Neuronal stem cell (in vitro differentiated cells): ENCODE measurements around the gene GRK6.
A peak's percentile ranks its signal among the peaks of the same experiment; 100 is the strongest.

Experiments used
- DNase-seq: peaks from one replicate; pipeline ENCODE4 v3.0.0-alpha.2; 2013; ENCODE audit warnings: low spot score
- H2AFZ ChIP-seq: one replicate; pipeline ENCODE4 v1.6.1; 2013; ENCODE audit warnings: mild to moderate bottlenecking, low read length, inconsistent platforms
- H2AK5ac ChIP-seq: 2 replicates; pipeline ENCODE4 v1.6.1; 2013; ENCODE audit warnings: low read depth, mild to moderate bottlenecking, inconsistent platforms, low read length, moderate library complexity, mixed read lengths
- H2BK120ac ChIP-seq: 2 replicates; pipeline ENCODE4 v1.6.1; 2013; ENCODE audit warnings: low read depth, mild to moderate bottlenecking, inconsistent platforms, low read length, moderate library complexity, mixed read lengths
- H2BK12ac ChIP-seq: one replicate; pipeline ENCODE4 v1.6.1; 2013; ENCODE audit warnings: low read length, inconsistent platforms
- H2BK15ac ChIP-seq: 2 replicates; pipeline ENCODE4 v1.6.1; 2013; ENCODE audit warnings: mild to moderate bottlenecking, low read length, inconsistent platforms, mixed read lengths
- H2BK5ac ChIP-seq: one replicate; pipeline ENCODE4 v1.6.1; 2013; ENCODE audit warnings: inconsistent platforms, mild to moderate bottlenecking, low read length, moderate library complexity
- H3K14ac ChIP-seq: one replicate; pipeline ENCODE4 v1.6.1; 2013; ENCODE audit warnings: low read length, inconsistent platforms
- H3K18ac ChIP-seq: 2 replicates; pipeline ENCODE4 v1.6.1; 2013; ENCODE audit warnings: low read length, inconsistent platforms
- H3K23ac ChIP-seq: 2 replicates; pipeline ENCODE4 v1.6.1; 2013; ENCODE audit warnings: low read depth, mild to moderate bottlenecking, mixed read lengths, low read length, inconsistent platforms; ENCODE audit not compliant: poor library complexity
- H3K27ac ChIP-seq: replicated peaks from 3 replicates; pipeline ENCODE4 v1.5.1; 2013; ENCODE audit warnings: low read length, inconsistent platforms
- H3K27me3 ChIP-seq, 3 experiments: 2 replicates each; pipeline ENCODE4 v1.6.1; 2013; ENCODE audit warnings: low read length in 3 of 3, mild to moderate bottlenecking in 2 of 3, inconsistent platforms in 1 of 3, low read depth in 1 of 3, mixed read lengths in 1 of 3, moderate library complexity in 1 of 3; ENCODE audit not compliant: control insufficient read depth in 3 of 3, insufficient read depth in 3 of 3
- H3K36me3 ChIP-seq, 2 donors: replicated peaks in 1 of 2; 2 replicates each; pipeline ENCODE4 v1.6.1; 2013; ENCODE audit warnings: low read length in 2 of 2; ENCODE audit not compliant: control insufficient read depth in 2 of 2, insufficient read depth in 2 of 2
- H3K4ac ChIP-seq: 2 replicates; pipeline ENCODE4 v1.6.1; 2013; ENCODE audit warnings: inconsistent platforms, mild to moderate bottlenecking, low read length, moderate library complexity
- H3K4me1 ChIP-seq, 2 donors: 1 replicate in 1 of 2; 2 replicates in 1 of 2; pipeline ENCODE4 v1.6.1; 2013; ENCODE audit warnings: low read length in 2 of 2, low read depth in 1 of 2; ENCODE audit not compliant: control insufficient read depth in 2 of 2, insufficient read depth in 1 of 2
- H3K4me2 ChIP-seq: one replicate; pipeline ENCODE4 v1.6.1; 2013; ENCODE audit warnings: mild to moderate bottlenecking, low read length, inconsistent platforms; ENCODE audit not compliant: insufficient read depth, poor library complexity, severe bottlenecking
- H3K4me3 ChIP-seq, 2 donors: 2 replicates each; pipeline ENCODE4 v1.5.1; 2013; ENCODE audit warnings: low read length in 2 of 2, mild to moderate bottlenecking in 2 of 2, inconsistent platforms in 1 of 2, moderate library complexity in 1 of 2
- H3K79me1 ChIP-seq: one replicate; pipeline ENCODE4 v1.6.1; 2013; ENCODE audit warnings: low read depth, mild to moderate bottlenecking, inconsistent platforms, low read length, moderate library complexity
- H3K9ac ChIP-seq: one replicate; pipeline ENCODE4 v1.6.1; 2013; ENCODE audit warnings: mild to moderate bottlenecking, low read depth, low read length, inconsistent platforms; ENCODE audit not compliant: poor library complexity
- H3K9me3 ChIP-seq, 2 donors: replicated peaks in 1 of 2; 2 replicates each; pipeline versions ENCODE3 to v1.6.1; 2013; ENCODE audit warnings: low read length in 2 of 2, mild to moderate bottlenecking in 2 of 2, inconsistent platforms in 1 of 2, low read depth in 1 of 2, mixed read lengths in 1 of 2, moderate library complexity in 1 of 2; ENCODE audit not compliant: control insufficient read depth in 2 of 2, insufficient read depth in 1 of 2
- H4K8ac ChIP-seq: one replicate; pipeline ENCODE4 v1.6.1; 2013; ENCODE audit warnings: low read depth, mild to moderate bottlenecking, inconsistent platforms, low read length, moderate library complexity
- H4K91ac ChIP-seq: one replicate; pipeline ENCODE4 v1.6.1; 2013; ENCODE audit warnings: low read length, low read depth, mild to moderate bottlenecking, inconsistent platforms; ENCODE audit not compliant: poor library complexity
- WGBS, 2 donors: extraction: QIAGEN DNeasy Blood & Tissue Kit; methylation state at CpG; one replicate each; pipeline ENCODE4 v1.1.7; 2013; ENCODE audit warnings: missing lambda C conversion rate in 2 of 2, mixed read lengths in 1 of 2; ENCODE audit not compliant: insufficient read length in 2 of 2, insufficient replicate concordance in 1 of 2; ENCODE audit errors: extremely low coverage in 2 of 2; 5-methylcytosine and 5-hydroxymethylcytosine counted together

Gene GRK6

GRCh38 chr5:177440990-177441780 lies 14.7 kb downstream of the GRK6 start:
- no peak overlapping the region for H4K91ac ChIP-seq
- H3K23ac ChIP-seq: no peak overlapping the region
- no peak overlapping the region for H2BK15ac ChIP-seq
- no peak overlapping the region for H3K4ac ChIP-seq
- peaks cover 2% of the 10 kb centered on the region for H3K79me1 ChIP-seq
- peak overlapping the region; percentile 27 for H2BK120ac ChIP-seq
- peaks cover 18 to 63% of the 10 kb centered on the region in 2 donors for H3K36me3 ChIP-seq
- peaks cover 6 to 12% of the 10 kb centered on the region in 2 donors for H3K4me1 ChIP-seq
- H3K27me3 ChIP-seq: no peaks in the 10 kb centered on the region
- peak overlapping the region; percentile 3 for H3K9ac ChIP-seq
- H2BK5ac ChIP-seq: peak overlapping the region; percentile 72
- H3K9me3 ChIP-seq: no peaks in the 10 kb centered on the region
- peak overlapping the region; percentile 30 for H2AK5ac ChIP-seq
- no peak overlapping the region for H4K8ac ChIP-seq
- H3K4me3 ChIP-seq: no peak overlapping the region
- no peak overlapping the region for H2BK12ac ChIP-seq
- H3K18ac ChIP-seq: peak overlapping the region; percentile 18
- no peak overlapping the region for H3K27ac ChIP-seq
- no peak overlapping the region for H3K14ac ChIP-seq
- DNase-seq: no peak
- no peak overlapping the region for H2AFZ ChIP-seq
- no CpG with 5 or more reads among the region's 26 CpGs for WGBS, 2 donors
- H3K4me2 ChIP-seq: no peak overlapping the region

- no peak overlapping the region for H2AFZ ChIP-seq
- WGBS, 2 donors: no CpG with 5 or more reads among the region's 20 CpGs
- peak overlapping the region; percentile 3 for H3K9ac ChIP-seq
- no peak overlapping the region for H2BK15ac ChIP-seq
- peaks cover 12 to 55% of the 10 kb centered on the region in 2 donors for H3K36me3 ChIP-seq
- H3K4ac ChIP-seq: no peak overlapping the region
- H3K27me3 ChIP-seq: no peaks in the 10 kb centered on the region
- no peak overlapping the region for H2BK5ac ChIP-seq
- H3K4me1 ChIP-seq: peaks cover 9 to 14% of the 10 kb centered on the region in 2 donors
- no peak overlapping the region for H2BK120ac ChIP-seq
- H3K4me2 ChIP-seq: no peak overlapping the region
- peak overlapping the region; percentile 79 for H2BK12ac ChIP-seq
- H3K14ac ChIP-seq: peak overlapping the region; percentile 15
- no peaks in the 10 kb centered on the region for H3K9me3 ChIP-seq
- no peak overlapping the region for H4K8ac ChIP-seq
- no peak overlapping the region for H4K91ac ChIP-seq
- peak overlapping the region; percentile 48 for H2AK5ac ChIP-seq
- peak overlapping the region; percentile 53 for H3K18ac ChIP-seq
- H3K4me3 ChIP-seq: no peak overlapping the region
- H3K79me1 ChIP-seq: peaks cover 2% of the 10 kb centered on the region
- peak overlapping the region; percentile 44 for H3K23ac ChIP-seq
- H3K27ac ChIP-seq: no peak overlapping the region
- DNase-seq: no peak
Measured at GRCh38 chr5:177442066-177442826, 15.8 kb downstream of the GRK6 start.

- no peak overlapping the region for H3K14ac ChIP-seq
- H2BK12ac ChIP-seq: no peak overlapping the region
- H3K27me3 ChIP-seq: no peaks in the 10 kb centered on the region
- H3K9me3 ChIP-seq: no peaks in the 10 kb centered on the region
- H2BK15ac ChIP-seq: no peak overlapping the region
- DNase-seq: no peak
- no peak overlapping the region for H2AK5ac ChIP-seq
- no CpG with 5 or more reads among the region's 15 CpGs for WGBS, 2 donors
- peaks cover 6 to 46% of the 10 kb centered on the region in 2 donors for H3K36me3 ChIP-seq
- H3K9ac ChIP-seq: no peak overlapping the region
- H2BK5ac ChIP-seq: no peak overlapping the region
- peak overlapping the region; percentile 17 for H3K23ac ChIP-seq
- peaks cover 18 to 19% of the 10 kb centered on the region in 2 donors for H3K4me1 ChIP-seq
- H2BK120ac ChIP-seq: no peak overlapping the region
- H3K27ac ChIP-seq: no peak overlapping the region
- H3K4ac ChIP-seq: no peak overlapping the region
- H3K4me3 ChIP-seq: no peak overlapping the region
- H3K4me2 ChIP-seq: no peak overlapping the region
- H4K8ac ChIP-seq: no peak overlapping the region
- H4K91ac ChIP-seq: no peak overlapping the region
- H2AFZ ChIP-seq: no peak overlapping the region
- H3K79me1 ChIP-seq: peaks cover 1% of the 10 kb centered on the region
- H3K18ac ChIP-seq: peak overlapping the region; percentile 7
Measured at GRCh38 chr5:177443144-177443983, 16.9 kb downstream of the GRK6 start.
